CD4-positive, alpha-beta T cell treated with Interleukin-4 for 1 hour (primary cell): ENCODE measurements around the gene RPAP2.
"Not testable (repeated sequence)": the region's sequence is repeated elsewhere in the genome, so short reads cannot be mapped to it uniquely, and the experiment has no call there.

ENCODE experiments used
- DNase-seq, 2 donors: peaks; one replicate each; pipeline ENCODE4 v3.0.0-alpha.2; 2020 to 2022

RPAP2 gene

DNA sequence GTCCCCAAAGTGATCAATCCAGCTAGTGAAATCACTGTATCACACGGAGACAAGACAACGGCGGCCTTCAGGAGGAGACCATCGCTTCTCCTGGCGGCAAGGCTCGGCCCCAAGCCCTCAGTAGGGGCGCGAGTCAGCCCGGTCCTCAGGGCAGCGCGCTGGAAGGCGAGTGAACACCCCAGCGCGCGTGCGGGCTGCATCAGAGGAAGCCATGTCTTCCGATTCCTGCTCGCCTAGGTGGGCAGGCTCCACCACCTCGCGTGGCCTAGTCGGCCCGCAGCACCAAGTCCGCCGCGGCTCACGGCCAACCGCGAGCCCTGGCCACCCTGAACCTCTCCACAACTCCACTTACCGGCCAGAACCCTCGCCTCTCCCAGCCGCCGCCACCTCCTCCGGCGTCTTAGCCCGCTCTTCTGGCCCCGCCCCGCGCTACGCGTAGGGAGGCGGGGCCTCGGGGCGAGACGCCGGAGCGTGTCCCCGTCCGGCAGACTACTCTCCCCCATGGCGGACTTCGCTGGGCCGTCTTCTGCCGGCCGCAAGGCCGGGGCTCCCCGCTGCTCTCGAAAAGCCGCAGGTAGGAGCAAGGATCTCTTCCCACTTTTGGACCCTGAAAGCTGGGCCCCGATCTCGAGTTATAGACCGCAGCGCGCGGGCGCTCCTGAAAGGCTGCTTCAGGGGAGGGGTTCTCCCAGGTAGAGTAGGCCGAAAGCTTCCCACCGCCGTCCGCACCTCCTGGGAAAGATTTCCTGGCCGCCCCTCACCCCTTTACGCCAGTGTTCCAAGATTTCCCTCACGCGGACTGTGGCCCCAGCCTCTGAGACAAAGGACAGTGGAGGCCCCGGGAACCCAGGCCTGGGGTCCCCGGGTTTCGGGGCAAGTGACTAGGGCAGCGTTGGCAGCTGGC is at the start of gene RPAP2, which contains the start of gene GLMN:
Gene RPAP2 (plus strand): TSS at position 487 of the 904 bp plus-strand sequence. CDS start 15 bp downstream, at position 502.
Gene GLMN (minus strand): TSS at position 415 of the 904 bp plus-strand sequence. CDS start 988 bp downstream, outside the sequence.
- peak; percentile 74 to 77 for DNase-seq

DNA sequence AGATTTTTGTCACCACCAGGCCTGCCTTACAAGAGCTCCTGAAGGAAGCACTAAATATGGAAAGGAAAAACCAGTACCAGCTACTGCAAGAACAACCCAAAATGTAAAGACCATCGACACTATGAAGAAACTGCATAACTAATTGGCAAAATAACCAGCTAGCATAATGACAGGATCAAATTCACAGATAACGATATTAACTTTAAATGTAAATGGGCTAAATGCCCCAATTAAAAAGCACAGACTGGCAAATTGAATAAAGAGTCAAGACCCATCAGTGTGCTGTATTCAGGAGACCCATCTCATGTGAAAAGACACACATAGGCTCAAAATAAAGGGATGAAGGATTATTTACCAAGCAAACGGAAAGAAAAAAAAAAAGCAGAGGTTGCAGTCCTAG is 44.1 kb upstream of the RPAP2 start:
- not testable (repeated sequence) for DNase-seq

DNA sequence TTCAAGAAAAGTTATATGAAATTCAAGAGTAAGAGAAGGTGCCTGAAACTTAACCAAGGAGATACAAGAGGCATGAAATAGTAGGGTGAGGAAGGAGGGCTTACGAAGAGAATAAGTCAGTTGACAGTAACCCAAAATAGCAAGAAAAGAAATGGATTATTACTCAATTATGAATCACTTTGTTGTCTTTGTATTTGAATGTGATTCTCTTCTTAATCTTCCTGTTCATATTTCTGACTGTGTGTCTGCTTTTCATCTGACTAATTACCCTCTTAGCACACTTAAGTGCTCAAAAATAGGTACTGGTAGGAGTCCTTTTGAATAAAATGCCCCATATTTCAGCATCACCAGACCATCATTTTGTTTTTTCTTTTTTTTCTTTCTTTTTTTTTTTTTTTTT is 39.5 kb upstream of the RPAP2 start:
- no peak for DNase-seq

DNA sequence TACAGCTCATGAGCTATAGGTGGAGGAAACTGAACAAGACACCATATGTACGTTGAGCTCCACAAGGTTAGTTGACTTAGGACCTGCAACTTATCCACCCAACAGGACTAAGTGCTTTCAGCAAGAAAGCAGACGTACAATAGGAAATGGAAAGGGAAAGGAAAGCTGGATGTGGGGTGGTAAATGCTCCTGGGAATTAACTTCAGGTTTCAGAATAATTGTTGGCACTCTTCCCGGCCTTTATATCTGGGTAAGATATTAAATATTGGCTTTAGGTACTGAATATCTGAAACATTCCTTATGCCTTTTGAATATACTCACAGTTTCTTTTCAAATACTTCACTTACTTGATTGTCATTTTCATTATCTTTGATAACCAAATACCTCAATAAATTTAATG is 36.3 kb upstream of the RPAP2 start:
- DNase-seq, result no peak

DNA sequence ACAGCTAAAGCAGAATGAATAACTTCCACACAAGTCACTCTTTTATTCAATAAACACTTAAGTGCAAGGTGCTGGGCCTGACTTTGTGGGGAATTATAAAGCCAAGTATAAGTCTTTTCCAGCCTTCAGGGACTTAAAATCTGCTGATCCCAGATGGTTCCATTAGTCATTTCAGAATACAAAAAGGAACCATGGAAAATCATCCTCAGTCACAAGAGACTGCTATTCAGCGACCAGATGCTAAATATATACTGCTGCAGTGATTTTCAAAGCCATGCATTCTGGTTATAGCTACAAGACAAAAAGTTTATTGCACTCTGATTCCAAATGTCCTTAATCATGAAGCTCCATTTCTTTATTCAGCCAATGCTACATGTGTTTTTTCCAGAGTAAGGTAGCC is 25.8 kb upstream of the RPAP2 start:
- no peak for DNase-seq

DNA sequence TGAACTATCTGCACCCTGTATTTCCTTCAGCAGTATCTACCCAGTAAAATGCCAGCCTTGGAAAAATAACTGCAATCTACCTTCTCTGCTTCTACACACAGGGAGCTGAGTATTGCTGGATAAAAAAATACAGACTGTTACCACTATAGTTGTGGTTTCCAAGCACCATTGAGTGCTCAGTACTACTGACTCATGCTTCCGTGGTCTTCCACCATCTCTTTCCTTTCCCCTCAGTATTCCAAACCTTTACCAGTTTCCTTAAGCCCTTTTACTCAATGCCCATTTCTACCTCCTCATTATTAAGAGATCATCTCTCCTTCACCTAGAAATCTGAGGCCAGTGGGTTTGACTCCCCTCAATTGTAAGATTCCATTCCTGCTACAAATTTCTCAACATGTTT is 23.9 kb upstream of the RPAP2 start:
- no peak for DNase-seq

DNA sequence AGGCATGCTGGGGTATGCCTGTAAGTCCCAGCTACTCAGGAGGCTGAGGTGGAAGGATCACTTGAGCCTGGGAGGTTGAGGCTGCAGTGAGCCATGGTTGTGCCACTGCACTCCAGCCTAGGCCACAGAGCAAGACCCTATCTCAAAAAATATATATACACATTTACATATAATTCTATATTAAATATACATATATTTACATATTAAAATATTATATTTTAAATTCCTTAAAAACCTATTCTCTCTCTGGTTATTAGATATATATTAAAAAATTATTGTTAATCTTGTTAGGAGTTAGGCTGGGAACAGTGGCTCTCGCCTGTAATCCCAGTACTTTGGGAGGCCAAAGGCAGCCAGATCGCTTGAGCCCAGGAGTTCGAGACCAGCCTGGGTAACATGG is 22.8 kb upstream of the RPAP2 start:
- no peak for DNase-seq

DNA sequence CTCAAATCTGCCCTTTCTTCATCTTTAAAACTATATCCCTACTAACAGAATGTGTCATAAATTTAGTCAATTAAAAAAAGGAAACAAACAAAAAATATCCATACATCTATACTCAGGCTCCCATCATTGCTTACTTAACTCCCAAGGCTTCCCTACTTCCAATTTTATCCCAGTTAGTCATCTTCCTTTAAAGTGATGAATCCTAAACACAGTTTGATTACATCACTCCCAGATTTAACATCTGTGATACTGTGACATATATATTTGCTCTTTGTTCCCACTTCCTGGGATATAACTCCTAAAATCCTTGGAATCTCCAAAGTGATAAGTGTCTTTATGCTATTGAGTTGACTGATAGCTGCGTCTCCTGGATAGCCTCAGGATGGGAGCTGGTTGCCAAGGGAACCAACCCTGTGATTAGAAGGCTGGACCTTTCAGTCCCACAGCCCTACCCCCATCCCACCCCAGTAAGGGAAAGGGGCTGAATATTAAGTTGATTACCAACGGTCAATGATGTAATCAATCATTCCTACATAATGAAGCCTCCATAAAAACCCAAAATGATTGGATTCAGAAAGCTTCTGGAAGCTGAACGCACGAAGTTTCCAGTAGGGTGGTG is 21.6 kb upstream of the RPAP2 start:
- DNase-seq, result no peak

DNA sequence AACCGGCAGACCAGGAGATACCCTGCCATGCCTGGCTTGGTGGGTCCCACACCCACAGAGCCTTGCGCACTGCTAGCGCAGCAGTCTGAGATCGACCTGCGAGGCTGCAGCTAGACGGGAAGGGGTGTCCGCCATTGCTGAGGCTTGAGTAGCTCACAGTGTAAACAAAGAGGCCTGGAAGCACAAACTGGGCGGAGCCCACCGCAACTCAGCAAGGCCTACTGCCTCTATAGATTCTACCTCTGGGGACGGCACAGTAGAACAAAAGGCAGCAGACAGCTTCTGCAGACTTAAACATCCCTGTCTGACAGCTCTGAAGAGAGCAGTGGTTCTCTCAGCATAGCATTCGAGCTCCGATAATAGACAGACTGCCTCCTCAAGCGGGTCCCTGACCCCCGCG is 19.1 kb upstream of the RPAP2 start:
- not testable (repeated sequence) for DNase-seq

DNA sequence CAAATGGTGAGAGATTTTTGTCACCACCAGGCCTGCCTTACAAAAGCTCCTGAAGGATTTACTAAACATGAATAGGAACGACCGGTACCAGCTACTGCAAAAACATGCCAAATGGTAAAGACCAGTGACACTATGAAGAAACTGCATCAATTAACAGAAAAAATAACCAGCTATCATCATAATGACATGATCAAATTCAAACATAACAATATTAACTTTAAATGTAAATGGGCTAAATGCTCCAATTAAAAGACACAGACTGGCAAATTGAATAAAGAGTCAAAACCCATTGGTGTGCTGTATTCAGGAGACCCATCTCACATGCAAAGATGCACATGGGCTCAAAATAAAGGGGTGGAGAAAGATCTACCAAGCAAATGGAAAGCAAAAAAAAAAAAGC is 17.4 kb upstream of the RPAP2 start:
- DNase-seq, result not testable (repeated sequence)

DNA sequence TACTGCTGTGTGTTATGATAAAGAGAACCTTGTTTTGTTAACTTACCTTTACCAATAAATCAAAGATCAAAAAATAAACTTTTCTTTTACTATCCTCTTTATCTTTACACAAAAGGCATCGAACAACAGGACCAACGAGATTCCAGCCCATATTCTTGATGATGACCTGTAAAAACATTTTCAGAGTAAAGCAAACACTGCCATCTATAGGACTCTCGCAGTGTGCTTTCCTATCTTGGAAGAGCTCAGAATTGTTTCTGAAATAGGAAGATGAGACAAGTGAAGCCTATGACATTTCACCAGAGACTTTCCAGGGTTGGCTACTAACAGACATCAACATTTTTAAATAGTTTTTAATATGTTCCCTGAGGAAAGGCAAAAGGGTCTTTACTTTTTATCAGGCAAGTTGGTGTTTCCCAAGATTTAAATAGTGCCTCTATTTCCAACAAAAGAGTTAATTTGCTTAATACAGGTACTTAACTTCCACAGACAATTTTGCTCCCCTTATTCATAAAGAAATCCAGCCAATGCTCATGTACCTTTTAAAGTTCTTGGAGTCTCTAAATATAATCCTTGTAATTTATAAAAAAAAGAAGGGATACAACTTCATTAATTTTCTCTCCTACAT is 7.4 kb upstream of the RPAP2 start:
- DNase-seq, result peak in 1 of 2 donors; percentile 51

DNA sequence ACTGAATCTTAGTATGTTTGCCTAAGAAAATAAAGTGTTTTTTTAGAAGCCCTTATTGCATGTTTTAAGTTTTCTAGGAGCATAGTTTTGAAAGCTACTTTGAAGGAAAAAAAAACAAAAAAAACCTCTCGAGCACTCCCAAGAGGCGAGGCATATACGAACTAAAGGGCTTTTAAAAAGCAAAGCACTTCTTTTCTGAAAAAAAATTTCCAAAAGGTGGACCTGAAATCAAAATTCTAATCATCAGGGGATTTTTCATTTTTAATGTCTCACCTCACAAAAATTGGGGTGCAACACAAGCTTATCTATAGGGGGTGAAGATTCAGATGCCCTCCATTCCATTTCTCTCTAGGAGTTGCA is 666 bp upstream of the RPAP2 start:
- no peak for DNase-seq

DNA sequence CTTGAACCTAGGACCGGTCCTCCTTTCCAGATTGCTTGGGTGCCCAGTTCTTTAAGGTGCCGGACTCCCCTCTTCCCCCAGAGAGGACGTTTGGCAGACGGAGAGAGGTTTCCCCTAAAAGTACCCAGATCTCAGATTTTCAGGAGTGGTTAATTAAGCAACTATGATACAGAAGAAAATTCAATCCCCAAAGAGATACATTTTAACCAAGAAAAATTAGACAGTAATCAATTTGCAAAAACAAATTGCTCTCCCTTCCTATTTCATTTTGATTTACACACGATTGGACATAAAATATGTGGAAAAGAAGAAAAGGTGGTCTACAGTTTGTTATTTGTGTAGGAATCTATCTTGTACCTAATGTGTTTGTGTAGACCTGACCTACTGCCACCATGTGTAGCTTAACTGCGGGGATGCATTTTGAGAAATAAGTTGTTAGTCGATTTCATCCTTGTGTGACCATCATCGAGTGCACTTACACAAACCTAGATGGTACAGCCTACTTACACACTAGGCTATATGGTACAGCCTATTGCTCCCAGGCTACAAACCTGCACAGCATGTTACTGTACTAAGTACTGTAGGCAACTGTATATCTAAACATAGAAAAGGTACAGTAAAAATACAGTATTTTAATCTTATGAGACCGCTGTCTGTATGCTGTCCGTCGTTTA is 755 bp downstream of the RPAP2 start:
- no peak for DNase-seq

DNA sequence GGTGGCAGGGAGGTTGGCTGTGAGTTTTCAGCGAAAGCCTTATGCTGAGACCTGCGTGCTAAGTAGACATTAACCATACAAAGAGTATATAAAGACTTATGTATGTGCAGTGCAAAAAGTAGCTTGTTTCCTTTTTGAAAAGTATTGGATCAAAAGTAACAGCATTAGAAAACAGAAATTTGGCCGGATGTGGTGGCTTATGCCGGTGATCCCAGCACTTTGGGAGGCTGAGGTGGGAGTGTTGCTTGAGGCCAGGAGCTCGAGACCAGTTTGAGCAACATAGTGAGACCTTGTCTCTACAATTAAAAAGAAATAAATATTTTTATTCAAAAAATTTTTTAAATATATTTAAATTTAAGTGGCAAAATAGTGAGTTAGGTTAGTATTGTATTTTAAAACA is 2.2 kb downstream of the RPAP2 start:
- DNase-seq, result no peak

DNA sequence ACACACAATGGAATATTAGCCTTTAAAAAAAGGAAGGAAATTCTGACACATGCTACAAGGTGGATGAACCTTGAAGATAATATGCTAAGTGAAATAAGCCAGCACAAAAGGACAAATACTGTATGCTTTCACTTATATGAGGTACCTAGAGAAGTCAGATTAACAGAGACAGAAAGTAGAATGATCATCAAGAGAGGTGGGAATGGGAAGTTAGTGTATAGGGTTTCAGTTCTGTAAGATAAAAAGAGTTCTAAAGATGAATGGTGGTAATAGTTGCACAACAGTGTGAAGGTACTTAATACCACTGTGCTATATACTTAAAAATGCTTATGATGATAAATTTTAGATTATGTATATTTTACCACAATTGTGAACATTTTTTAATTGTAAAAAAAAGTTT is 7.2 kb downstream of the RPAP2 start:
- no peak for DNase-seq

DNA sequence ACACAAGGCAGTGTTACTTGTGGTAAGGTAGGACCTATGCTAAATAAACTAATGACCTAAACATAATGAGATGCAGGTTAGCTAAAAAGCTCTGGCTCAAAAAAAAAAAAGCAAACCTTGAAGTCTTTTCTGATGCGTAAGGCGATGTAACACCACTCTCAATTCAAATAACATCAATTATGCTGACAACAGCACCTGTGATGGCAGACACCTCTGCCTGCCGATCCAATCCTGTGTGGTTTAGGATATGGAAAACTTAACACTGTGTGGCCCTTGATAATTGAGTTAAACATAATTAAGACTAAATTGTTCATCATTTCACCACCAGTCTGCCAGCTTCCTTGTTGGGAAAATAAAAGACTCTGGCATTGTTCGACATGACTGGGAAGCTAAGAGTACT is 9.1 kb downstream of the RPAP2 start:
- no peak for DNase-seq

DNA sequence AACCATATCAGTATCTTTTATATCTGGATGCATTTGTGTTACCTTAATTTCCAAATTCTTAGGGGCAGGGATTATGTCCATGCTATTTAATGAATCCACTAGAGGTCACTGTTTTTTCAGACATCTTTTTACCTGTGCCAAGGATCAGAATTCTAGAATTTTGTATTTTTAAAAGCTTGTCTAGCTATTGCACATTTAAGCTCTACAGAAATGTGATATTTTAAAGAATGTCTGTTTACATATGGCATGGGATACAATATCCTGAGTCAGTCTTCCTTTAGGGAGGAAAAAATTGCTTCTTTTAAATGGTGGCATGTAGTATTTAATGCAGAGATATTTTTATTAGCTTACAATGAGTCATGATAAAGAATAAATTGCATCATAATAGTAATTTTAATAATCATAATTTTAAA is 11.3 kb downstream of the RPAP2 start:
- DNase-seq, result peak in 1 of 2 donors; percentile 66

DNA sequence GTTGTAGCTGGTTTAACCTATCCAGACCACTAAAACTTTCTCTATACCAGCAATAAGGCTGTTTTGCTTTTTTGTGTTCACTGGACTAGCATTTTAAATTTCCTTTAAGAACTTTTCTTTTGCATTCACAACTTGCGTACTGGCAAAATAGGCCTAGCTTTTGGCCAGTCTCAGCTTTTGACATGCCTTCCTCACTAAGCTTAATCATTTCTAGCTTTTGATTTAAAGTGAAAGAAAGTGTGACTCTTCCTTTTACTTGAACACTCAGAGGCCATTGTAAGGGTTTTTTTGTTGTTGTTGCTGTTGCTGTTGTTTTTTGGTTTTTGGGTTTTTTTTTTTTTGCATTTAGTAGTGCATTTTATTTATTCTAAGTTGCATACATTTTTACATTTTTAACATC is 15.2 kb downstream of the RPAP2 start:
- DNase-seq, result no peak

DNA sequence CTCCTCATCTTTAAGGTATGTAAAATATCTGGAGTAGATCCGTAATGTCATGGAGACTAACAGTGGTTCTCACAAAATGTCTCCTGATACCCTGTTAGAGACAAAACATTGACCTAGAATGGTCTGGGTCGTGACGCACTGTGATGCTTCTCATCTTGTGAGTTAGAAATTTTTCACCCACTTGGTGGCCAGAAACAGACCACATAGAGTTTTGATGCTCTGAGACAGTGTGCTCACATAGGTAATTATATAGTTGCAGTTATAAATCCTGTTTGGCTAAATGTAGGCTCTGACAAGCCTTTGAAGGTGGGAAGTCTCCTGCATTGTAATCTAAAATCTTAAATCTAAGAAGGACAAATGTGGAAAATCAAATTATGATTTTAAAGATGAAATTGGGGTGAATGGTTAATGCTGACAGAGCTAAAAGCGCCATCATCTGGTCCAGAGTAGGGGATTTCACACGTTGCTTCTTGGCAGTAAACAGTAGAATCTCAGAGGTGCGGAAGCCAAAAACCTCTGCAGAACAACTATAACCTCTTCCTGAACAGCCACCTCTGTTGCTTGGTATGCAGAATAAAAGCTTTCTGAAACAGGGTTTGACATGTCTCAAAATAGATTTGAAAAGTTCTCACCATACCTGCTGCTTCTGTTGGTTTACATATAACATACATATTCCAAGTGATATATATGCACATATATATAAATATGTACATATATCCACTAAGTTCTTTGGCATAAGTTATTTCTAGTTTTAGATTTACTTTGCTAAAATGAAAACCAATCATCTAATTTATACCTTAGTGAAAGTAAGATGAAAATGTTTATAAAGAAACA is 17.1 kb downstream of the RPAP2 start:
- DNase-seq, result peak; percentile 60 to 75

DNA sequence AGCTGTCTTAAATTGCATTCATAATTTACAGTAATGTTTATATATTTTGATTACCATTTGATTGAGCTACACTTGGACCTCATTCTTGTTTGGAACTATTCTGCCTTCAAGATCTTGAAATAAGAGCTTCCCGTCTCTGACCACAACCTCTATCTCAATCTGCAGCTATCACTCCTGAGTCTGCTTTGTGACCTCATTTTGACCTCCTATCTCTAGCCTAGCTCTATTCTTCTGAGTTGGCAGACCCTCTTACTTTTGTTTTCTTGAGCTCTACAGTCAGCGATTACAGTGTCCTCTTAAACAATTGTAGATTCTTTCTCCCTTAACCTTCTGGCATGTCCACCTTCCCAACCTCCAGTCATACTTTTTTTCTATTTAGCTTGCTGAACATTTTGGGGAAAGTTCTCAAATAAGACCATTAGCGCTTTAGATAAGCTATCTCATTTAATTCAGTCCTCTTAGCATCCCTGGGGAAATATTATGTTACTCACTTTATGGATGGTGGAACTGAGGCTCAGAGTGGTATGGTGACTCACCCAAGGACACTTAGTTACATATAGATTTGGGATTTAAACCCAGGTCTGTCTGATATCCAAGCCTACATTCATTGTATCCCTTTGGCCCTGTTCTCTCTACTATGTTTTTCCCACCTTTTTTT is 19.1 kb downstream of the RPAP2 start:
- DNase-seq, result peak in 1 of 2 donors; percentile 58
